ENCODE data around the gene MAN1C1. TPM values are rescaled to one million over a fixed set of nuclear protein-coding genes. Genes with fewer than 3 reads are reported as not detected.

The MAN1C1 gene
- total and polyA plus RNA-seq, 10 of the 15 experiments (the other 5 are each of a cell fraction or from before 2014, with no cell fraction given): 0.12 to 0.56 (median 0.22) TPM; not detected in 3

- H3K4me1 ChIP-seq (ENCODE audit: control insufficient read depth, insufficient read depth, low read length): peaks cover 17% of the 10 kb centered on the region
- ChIA-PET SMC1A (ENCODE audit: uncharacterized antibody, unreplicated experiment) (interaction anchor here (2.3 kb wide), 1 partner anchor 167 kb away, joined by 6 read pairs; no protein-coding TSS in a partner anchor), CTCF (no interaction called here), POLR2A (no interaction called here), RAD21 (ENCODE audit: unreplicated experiment) (no interaction called here)
- no peak overlapping the region for H2AFZ ChIP-seq (ENCODE audit: control insufficient read depth, low read depth, low read length)
- H3K9ac ChIP-seq (ENCODE audit: control insufficient read depth, insufficient read depth, low read length): no peak overlapping the region
- H4K20me1 ChIP-seq (ENCODE audit: control insufficient read depth, insufficient read depth): no peaks in the 10 kb centered on the region
- peak; percentile 54 for ATAC-seq
- H3K27me3 ChIP-seq (replicated peaks in 1 of 2; ENCODE audit: control insufficient read depth in 2 of 2, insufficient read depth in 2 of 2, low read length in 1 of 2): peaks cover 2 to 5% of the 10 kb centered on the region in 2 experiments; a peak in 1 of 4 replicates
- H3K79me2 ChIP-seq (ENCODE audit: control insufficient read depth, insufficient read depth, low read length): no peaks in the 10 kb centered on the region
- in situ Hi-C loops (cut with MboI): no loop called here
- FAIRE-seq: no peak
- BruUV-seq (replicated peaks): no TSS peak
- no peak overlapping the region for H3K27ac ChIP-seq (ENCODE audit: control insufficient read depth, insufficient read depth)
- no peak overlapping the region for H3K4me2 ChIP-seq (ENCODE audit: control insufficient read depth, insufficient read depth)
- TF ChIP-seq BHLHE40 (IDR thresholded peaks at IDR 0.05; ENCODE audit: borderline replicate concordance in 1 of 2, low read depth in 2 of 2, low read length in 1 of 2): peak; percentile 68 to 82; a peak in 2 of 4 replicates
- no peak for TF ChIP-seq STAT1 (conservative IDR thresholded peaks at IDR 0.05)
- TF ChIP-seq MTA2 (IDR thresholded peaks at IDR 0.05; ENCODE audit: low read depth): peak; percentile 61
- TF ChIP-seq CREM (IDR thresholded peaks at IDR 0.05; ENCODE audit: low read depth): no peak
- peak; percentile 55 for TF ChIP-seq RUNX3 (IDR thresholded peaks at IDR 0.05; ENCODE audit: low read length)
- TF ChIP-seq EP300 (IDR thresholded peaks at IDR 0.05; ENCODE audit: borderline replicate concordance in 1 of 2, control insufficient read depth in 1 of 2, low read depth in 2 of 2, low read length in 2 of 2): peak; percentile 8 to 56; a peak in 1 of 4 replicates
- peak; percentile 85 for TF ChIP-seq RFX5 (IDR thresholded peaks at IDR 0.05; ENCODE audit: low read depth, low read length)
- TF ChIP-seq TCF3 (IDR thresholded peaks at IDR 0.05; ENCODE audit: borderline replicate concordance, insufficient read depth, low read depth, low read length): 0 out of 2 replicates have a peak, but pooled peaks have one; percentile 57
- peak; percentile 13 to 35; a peak in 2 of 4 replicates for TF ChIP-seq IKZF2 (IDR thresholded peaks at IDR 0.05)
- TF ChIP-seq IKZF1 (conservative IDR thresholded peaks at IDR 0.05): peak; percentile 50
- no peak for TF ChIP-seq MYC (IDR thresholded peaks at IDR 0.05; ENCODE audit: insufficient read depth, insufficient read length, insufficient replicate concordance, low read length, severe bottlenecking)
- TF ChIP-seq ZBED1 (IDR thresholded peaks at IDR 0.05; ENCODE audit: borderline replicate concordance): no peak
- TF ChIP-seq DPF2 (IDR thresholded peaks at IDR 0.05): peak; percentile 40; the same call in 1 of the 2 replicates
- TF ChIP-seq NBN (IDR thresholded peaks at IDR 0.05): peak; percentile 33; the same call in 1 of the 2 replicates
- peak; percentile 29; the same call in 1 of the 2 replicates for TF ChIP-seq ATF7 (IDR thresholded peaks at IDR 0.05; ENCODE audit: low read depth)
- no peak for TF ChIP-seq RBBP5 (conservative IDR thresholded peaks at IDR 0.05)
- intact Hi-C loops (cut with micrococcal nuclease; ENCODE audit: unreplicated experiment): no loop called here
- DNase-seq (ENCODE audit: low read depth, low spot score): peak; percentile 5
- H3K36me3 ChIP-seq (ENCODE audit: control insufficient read depth in 2 of 2, insufficient read depth in 2 of 2, low read length in 1 of 2): no peaks in the 10 kb centered on the region
- 6% methylated on average over 16 of the region's 16 CpGs for WGBS (ENCODE audit: insufficient coverage, insufficient replicate concordance, low lambda C conversion rate, missing lambda C conversion rate)
- H3K4me3 ChIP-seq: no peak overlapping the region
- no peaks in the 10 kb centered on the region for H3K9me3 ChIP-seq (replicated peaks; ENCODE audit: control insufficient read depth, insufficient read depth, low read length)
Observed at GRCh38 chr1:25774921-25775771, 158.6 kb downstream of the MAN1C1 start.

All from GM12878 (cell line).